NCI-H2081 treated with DMSO at 0.1 percent for 48 hours (cell line): ENCODE data around the gene MTMR6.
"Not testable (repeated sequence)": the region's sequence is repeated elsewhere in the genome, so short reads cannot be mapped to it uniquely, and the experiment has no call there.

Experiments used
- DNase-seq: peaks from one replicate; lab custom pipeline; 2025; lab: John Stamatoyannopoulos, UW

The MTMR6 gene

DNA sequence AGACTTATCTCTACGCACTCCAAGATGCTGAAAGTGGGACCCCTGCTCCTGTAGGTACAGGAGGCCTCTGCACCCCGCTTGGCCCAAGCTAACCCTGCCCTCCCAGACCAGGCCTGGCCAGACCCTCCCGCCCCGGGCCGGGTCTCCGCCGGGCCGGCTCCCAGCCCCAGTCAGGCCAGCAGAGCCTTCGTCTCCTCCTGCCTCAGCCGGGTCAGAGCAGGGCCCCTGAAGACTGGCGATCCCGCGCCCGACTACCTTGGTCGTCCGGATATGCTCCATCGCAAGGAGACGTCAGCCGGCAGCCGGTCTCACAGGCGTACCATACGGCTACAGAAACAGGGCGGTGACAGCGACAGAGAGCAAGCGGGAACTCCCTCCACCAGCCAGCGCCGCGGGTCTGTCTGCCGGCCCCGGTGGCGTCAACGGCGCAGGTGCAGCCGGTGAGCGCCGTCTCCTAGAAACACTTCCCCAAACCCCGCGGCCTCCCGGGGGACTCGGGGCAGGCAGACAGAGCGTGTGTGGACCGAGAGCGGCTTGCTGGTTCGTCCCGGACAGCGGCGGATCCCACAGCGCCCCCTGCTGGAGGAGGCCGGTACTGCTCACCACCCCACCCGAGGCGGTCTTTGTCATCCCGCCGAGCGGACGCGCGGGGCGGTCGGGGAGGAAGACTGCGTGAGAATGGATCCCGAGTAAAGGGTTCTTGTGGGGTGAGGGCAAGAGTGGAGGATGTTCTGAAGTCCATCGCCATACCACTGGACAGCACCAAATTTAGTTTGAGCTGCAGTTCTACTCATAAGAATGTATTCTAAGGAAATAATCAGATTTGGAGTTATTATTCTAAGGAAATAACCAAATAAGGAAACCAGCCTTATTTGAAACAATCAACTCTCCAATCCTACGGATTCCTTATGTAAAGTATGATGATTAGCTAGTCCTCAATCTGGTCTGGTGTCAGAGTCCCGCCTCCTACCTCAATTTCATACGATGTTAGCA is at the start of gene MTMR6:
Gene MTMR6 (minus strand): TSS at position 520 of the 993 bp plus-strand sequence. CDS start 241 bp downstream, at position 279.
- DNase-seq, result peak; percentile 36

DNA sequence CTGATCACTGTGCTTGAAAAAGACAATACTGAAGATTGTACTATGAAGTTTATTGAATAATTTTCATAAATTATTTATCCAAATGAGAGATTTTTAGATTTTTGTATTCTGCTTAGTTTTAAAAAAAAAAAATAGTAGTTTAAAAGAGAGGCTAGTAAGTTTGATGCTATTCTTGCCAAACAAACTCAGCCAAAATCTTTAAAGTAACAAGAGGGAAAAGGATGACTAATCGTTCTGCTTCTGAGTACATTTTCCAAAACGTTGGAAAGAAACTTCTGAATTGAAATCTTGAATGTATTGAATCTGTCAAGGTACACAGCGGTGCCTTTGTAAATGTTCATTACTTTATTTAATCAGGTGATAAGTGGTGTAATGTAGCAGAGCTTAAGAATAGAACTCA is 48.6 kb upstream of the MTMR6 start:
- DNase-seq, result no peak

DNA sequence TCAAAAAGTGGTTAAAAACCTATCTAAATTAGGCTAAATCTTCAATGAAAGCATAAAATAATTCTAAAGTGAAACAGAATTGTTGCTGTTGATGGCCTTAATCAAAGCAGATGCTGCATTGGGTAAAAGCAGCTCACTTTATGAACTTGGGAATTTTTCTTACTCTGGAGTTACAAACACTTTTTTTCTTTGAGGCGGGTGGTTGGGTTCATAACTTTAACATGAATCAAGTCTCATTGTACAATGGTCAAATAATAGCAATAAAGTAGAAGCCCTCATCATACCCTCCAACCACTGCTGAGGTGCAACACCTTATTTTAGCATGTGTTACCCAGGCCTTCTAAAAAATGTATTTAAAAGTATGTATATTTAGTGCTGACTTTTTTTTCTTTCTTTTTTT is 43.3 kb upstream of the MTMR6 start:
- no peak for DNase-seq

DNA sequence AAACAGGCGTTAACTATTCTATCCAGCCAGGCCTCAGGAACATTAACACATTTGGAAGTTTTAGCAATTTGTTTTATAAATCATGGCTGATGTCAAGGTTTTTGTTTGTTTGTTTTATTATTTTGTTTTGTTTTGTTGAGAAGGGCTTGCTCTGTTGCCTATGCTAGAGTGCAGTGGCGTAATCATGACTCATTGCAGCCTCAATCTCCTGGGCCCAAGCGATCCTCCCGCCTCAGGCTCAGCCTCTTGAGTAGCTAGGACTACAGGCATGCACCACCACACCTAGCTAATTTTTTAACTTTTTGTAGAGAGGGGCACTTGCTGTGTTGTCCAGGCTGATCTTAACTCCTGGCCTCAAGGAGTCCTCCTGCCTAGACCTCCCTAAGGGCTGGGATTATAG is 42.4 kb upstream of the MTMR6 start:
- no peak for DNase-seq

DNA sequence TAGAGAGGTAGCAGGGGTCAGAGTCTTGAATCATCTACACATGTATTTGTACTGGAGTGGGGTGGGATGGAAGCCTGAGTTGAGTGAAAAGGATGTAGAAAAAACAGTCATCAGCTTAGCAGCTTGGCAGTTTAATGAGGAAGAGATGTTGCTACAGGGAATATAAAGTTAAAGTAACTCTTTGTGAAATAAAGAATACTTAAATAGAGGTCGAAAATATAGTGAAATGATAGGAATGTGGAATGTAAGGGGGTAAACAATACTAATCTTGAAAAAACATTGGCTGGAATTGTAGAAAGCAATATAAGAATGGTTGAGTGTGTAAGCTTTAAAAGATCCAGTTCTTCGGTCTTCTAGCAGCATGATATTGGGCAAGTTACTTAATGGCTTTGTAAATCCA is 36.8 kb upstream of the MTMR6 start:
- DNase-seq, result no peak

DNA sequence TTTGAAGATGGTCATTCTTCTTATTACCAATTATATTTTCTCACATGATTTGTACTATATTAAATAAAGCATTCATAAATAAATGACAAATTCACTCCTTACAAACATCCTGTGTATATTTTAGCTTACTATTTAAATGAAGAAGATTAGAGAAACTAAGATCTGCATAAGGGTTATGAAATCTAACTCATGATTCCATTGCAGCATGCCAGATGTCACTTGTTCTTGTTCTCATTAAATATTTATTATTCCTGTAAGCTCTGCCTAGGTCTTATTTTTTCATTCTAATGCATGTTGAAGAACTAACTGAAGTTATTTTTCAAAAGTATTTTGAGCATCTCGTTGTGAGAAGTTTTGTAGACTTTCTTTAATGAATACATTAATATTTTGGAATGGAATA is 32.5 kb upstream of the MTMR6 start:
- no peak for DNase-seq

DNA sequence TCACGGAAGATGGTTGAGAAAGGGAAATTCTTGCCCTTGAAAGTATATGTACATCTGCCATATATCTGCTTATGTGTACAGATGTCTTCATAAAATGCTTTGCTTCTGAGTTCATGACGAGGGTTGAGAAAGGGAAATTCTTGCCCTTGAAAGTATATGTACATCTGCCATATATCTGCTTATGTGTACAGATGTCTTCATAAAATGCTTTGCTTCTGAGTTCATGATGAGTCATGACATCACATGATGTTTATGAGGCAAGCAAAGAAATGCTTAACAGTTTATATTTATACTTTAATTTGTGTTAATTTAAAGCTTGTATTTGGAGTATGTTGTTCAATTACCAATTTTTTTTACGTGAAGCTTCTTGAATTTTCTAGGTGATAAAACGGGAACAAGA is 31.7 kb upstream of the MTMR6 start:
- not testable (repeated sequence) for DNase-seq

DNA sequence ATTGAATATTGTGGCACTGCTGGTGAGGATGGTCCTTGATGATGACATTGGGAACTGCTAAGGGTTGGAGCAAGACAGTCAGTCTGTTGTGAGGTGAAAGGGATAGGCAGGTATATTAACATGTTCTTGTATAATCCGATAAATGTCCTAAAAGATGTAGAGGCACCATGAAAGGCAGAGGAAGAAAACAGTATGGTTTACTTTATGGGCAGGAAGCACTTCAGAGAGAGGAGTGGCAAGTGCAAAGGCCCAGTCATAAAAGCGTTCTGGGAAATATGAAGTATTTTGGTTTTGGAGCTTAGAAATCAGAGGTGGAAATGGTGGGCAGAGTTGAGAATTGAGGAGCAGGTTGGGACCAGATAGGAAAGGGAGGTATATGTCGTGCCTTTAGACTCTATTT is 23.6 kb upstream of the MTMR6 start:
- DNase-seq, result no peak

DNA sequence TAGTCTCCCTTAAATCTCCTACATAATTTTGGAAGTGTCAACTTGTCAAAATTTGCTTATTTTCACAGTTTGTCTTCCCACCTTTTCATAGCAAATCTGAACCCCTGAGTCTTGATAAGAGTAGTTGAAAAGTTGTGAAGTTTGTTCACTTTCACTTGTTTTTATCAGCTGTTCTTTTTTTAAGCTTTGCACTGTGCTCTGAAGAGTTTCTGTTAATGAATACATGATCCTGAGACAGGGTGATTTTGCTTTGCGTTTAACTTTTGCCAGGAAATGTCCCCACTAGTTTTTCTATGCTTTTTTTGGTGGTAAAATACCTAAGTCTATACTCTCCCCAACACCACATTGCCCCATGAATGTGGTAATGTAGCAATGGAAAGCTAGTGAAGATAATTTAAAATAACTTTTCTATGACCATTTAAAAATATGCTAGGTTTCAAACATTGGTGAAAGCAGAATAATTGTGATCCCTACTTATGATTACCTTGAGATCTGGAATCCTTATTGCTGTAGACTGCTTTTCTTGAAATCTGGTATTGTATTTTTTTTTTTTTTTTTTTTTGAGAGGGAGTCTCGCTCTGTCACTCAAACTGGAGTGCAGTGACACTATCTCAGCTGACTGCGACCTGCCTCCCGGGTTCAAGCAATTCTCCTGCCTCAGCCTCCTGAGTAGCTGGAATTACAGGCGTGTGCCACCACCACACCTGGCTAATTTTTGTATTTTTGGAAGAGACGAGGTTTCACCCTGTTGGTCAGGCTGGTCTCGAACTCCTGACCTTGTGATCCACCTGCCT is 19.6 kb upstream of the MTMR6 start:
- DNase-seq, result no peak

DNA sequence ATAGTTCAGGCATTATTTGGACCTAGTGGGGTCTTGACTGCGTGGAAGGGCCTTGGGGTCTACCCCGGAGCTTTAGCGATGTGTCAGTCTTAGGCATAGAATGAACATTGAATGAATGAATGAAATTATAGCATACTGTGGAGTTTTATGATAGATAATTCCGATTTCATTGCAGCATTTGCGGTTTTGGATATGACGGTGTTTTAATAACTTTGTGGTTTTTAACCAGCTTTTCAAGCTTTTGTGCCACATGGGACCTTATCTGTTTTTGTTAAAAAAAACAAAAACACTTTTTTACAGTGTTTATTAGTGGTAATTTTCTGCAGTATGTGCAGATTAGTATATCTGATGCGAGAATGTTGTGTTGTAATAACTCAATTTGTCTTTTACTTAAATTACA is 14.8 kb upstream of the MTMR6 start:
- no peak for DNase-seq

DNA sequence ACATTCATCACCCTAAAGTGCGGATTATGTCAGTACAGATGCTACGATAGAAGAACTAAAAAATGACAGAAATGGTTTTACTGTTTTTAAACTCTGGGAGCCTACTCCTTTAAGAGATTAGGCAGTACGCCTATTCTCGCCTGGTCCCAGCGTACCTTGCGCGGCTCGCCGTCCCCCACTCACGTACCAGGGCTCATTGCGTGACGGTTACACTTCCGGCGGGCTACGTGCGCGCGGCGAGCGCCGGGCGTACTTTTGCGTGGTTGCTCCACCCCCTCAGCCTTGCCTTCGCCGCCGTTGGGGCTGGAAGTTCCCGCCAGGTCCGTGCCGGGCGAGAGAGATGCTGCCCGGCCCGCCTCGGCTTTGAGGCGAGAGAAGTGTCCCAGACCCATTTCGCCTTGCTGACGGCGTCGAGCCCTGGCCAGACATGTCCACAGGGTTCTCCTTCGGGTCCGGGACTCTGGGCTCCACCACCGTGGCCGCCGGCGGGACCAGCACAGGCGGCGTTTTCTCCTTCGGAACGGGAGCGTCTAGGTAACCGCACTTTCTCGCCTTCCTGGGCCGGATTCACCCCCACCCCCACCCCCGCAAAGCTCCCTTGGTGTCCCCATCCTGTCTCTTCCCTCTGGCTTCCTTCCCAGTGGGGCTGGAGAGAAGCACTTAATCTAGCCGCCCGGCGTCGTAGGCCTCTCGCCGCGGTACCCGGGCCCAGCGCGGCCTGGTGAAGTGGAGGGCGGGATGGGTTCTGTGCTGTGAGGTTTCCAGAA is 14.2 kb upstream of the MTMR6 start, which contains the start of gene NUP58:
Gene NUP58 (plus strand): TSS at position 279 of the 767 bp plus-strand sequence. CDS start 149 bp downstream, at position 428.
- DNase-seq, result peak; percentile 53

DNA sequence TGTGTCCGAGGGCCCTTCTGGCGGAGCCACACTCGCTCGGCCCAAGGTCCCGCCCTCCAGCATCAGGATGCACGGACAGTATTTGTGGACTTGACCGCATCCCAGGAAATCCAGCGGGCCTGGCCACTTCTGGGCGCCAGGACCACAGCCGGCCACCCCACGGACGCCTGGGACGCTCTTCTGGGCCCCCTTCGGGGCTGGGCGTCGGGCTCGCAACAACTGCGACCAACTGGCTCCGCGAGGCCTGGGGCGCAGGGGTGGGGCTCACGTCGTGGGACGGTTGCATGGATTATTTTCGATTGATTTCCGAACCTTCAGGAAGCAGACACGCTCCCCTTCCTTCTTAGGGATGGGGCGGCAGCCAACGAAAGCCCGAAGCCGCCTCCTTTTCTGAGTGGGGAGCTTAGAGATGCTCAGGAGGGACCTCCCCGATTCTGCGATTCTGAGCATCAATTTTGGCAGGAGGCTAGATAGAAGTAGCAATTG is 13.6 kb upstream of the MTMR6 start:
- DNase-seq, result no peak

DNA sequence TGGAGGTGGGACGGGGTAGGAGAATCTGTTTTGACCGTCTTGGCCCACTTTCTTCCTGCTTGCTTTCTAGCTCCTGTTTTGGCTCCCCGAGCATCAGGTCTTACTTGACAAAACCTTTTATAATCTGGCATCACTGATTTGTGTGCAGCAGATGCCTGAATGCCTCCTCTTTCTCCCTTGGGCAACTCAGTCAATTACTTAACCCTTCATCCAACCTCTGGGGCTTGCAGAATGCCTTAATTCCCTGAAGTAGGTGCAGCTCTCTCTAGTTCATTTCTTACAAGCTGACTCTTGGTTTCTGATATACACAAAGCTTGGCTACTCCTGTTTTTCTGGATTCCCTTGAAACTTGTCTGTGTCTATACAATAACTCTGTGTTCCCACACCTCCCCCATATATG is 8.4 kb upstream of the MTMR6 start:
- no peak for DNase-seq

DNA sequence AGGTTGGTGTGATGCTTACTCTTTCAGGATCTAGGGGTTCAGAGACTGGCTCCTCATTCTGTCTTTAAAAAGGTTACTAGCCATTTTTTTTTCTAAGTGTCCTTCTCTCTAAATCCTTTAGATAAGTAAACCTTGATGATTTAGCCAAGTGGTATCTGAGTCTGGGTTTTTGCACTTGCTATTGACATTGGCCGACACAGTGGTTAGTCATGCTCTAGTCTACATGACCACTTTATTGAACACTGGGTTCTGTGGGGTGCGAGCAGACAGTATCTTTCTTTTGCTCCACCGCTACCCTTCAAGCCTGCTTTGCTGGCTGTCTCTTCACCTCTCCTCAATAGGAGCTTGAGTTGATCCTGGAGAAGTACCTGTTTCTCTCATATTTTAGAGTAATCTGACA is 7.9 kb upstream of the MTMR6 start:
- no peak for DNase-seq

DNA sequence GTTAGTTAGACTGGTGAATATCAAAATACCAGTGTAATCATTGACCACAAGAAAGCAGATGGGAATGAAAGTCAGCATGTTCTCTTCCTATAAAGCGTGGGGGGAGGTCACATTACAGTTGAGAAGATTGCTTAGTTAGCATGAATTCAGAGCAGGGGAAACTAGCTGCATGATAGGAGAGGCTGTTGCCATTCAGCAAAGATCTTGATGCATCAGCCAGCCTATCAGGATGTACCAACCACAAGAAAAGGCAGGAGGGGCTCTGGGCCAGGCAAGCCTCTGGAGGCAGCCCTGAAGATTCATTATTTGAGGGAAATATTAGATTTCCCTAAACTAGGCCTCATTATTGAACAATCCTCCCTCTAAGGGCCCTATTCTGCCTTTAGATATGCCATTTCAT is 5.0 kb upstream of the MTMR6 start:
- DNase-seq, result no peak

DNA sequence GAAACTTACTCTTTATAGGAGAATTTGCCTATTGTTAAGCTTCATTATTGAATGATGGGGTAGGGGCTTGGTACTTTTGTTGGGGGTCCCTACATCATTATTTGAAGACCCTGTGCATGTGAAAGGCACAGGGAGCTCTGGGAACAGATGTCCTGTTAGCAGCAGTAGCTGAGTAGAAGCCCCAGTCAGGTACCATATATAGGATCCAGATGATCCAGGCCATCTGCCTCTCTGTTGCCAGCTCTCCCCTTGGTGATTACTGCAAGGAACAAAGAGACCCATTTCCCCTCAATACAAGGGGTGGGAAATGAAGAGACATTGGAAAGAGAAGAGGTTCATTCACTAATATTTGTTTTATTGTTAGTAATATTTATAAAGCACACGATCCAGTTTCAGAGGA is 4.4 kb upstream of the MTMR6 start:
- no peak for DNase-seq

DNA sequence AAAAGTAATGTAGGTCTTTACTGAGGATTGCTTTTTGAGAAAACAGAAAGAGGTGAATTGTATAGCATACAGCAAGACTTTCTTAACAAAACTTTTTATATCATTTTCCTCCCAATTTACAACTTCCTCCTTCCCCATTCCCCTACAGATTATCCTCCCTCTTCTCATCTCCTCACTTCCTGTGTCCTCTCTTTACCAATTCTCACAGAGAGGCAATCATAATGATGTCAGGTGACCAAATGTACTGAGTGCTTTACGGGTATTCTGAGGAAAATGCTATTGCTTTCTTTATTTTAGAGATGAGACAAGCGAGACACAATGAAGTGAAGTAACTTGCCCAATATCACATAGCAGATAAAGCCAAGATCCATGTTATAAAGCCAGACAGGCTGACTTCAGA is 1.7 kb upstream of the MTMR6 start:
- no peak for DNase-seq

DNA sequence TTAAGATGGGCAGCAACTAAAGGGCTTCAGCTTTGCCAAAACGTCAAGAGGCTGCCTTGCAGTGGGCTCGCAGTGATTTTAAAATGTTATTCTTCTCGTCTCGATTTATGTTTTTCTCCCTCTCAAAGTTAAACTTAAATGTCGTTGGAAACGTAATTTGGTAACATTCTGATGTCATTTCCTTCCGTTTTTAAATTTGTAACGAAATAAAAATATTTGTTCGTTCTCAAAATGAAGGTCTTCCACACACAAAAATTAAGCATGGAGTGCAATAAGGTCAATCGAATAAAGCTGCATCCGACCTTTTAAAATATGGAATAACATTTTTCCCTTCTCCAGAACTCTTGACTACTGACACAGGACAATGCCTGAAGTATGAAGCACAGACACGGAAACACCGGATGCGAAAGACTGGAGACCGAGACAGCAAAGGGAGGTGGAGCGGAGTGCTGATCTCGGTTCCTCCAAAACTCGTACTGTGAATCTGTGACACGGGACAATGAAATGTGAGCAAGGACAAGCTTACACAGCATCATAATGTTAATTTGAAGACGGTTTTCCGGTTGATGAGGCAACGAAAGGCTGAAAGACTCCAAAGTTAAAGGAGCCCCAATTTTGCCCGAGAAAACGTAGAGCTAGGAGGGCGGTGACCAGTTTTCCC is 850 bp downstream of the MTMR6 start:
- no peak for DNase-seq

DNA sequence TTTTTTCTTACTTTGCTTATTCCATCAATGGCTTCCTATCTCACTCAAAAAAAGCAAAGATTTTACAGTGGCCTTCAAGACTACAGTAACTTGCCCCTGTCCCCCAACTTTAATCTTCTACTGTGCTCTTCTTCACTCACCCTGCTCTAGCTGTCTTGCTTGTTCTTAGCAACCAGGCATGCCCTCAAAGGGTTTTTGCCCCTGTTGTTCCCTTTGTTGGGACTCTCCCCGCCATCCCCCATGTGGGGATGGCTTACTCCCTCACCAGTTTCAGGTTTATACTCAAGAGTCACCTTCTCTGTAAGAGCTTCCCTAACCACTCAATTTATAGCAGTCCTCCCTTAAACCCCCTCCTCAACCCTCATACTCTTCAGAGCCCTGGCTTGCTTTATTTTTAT is 5.4 kb downstream of the MTMR6 start:
- no peak for DNase-seq

DNA sequence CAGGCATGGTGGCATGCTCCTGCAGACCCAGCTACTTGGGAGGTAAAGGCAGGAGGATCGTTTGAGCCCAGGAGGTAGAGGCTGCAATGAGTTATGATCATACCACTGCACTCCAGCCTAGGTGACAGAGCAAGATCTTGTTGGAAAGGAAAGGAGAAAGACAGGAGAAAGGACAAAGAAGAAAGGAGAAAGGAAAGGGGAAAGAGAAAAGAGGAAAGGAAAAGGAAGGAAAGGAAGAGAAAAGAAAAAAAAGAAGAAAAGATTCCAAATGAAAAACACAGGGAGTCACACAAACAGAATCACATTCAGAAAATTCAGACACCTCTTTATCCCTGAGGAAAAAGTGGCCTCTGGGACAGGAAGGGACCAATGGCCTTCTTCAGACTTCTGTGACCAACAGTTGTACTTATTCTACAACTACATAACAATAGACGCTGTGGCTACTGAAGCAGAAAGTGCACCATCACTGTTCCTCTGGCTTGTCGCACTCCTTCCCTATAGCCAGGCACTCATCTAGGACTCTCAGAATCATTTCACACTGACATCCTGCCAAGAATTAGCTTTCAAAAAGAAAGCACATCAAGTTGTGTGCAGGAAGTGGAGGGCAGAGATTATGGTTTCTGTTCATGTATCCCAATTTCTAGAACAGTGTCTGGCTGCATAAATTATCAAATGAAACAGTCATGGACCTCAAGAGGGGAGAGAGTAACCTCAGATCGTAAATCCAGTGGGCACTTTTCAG is 5.9 kb downstream of the MTMR6 start:
- DNase-seq, result no peak

DNA sequence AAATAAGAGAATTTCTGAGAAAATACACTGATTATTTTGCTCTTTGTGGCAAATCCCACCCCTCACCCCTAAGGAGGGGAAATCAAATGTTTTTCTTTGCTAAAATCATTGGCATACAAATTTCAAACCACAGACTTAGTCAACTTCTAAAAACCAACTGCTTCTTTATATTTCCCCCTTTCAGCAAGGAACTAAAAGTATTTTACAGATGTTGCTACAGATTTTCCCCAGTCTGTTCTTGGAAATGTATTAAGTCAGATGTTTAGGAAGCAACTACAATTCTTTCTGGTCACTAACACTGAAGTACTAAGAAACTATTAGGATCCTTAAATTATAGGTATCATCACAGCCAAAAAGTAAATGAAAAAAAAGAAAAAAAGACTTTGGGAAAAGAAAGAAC is 6.9 kb downstream of the MTMR6 start:
- DNase-seq, result no peak
